ENCODE measurements around the gene NCR1.
"Not testable (repeated sequence)": the region's sequence is repeated elsewhere in the genome, so short reads cannot be mapped to it uniquely, and the experiment has no call there.

Gene NCR1

GRCh38 chr19:54896036-54896435 is 9.9 kb upstream of the NCR1 start:
- no peak overlapping the region for H3K4me3 ChIP-seq (replicated peaks in 1 of 2; ENCODE audit: low read depth in 2 of 2, low read length in 2 of 2)
- TF ChIP-seq CTCF (IDR thresholded peaks at IDR 0.05; ENCODE audit: low read depth, low read length): no peak
- no peak for DNase-seq (ENCODE audit: low read depth in 2 of 2)

DNA sequence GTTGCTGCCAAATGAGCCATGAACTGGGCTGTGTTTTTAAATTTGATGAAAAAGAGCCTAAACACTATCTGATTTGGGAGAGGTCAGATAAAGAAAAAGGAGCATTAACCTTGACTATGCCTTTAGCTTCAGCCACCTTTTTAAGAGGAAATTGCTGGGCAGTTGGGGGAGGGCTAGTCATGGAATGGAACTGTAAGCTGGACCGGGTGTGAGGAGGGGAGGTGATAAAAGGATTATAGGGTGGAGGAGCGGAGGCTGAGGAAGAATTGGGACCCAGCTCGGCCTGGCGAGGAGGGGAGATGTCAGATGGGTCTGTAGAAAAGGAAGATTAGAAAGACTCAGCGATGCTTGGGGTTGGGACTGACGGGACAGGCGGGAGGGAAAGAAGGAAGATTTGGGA is 7.3 kb upstream of the NCR1 start:
- not testable (repeated sequence) for DNase-seq (ENCODE audit: low read depth in 2 of 2); H3K4me3 ChIP-seq (replicated peaks in 1 of 2; ENCODE audit: low read depth in 2 of 2, low read length in 2 of 2)

GRCh38 chr19:54899646-54900045 is 6.3 kb upstream of the NCR1 start:
- not testable (repeated sequence) for H3K4me3 ChIP-seq (replicated peaks in 1 of 2; ENCODE audit: low read depth in 2 of 2, low read length in 2 of 2); DNase-seq (ENCODE audit: low read depth in 2 of 2)

DNA sequence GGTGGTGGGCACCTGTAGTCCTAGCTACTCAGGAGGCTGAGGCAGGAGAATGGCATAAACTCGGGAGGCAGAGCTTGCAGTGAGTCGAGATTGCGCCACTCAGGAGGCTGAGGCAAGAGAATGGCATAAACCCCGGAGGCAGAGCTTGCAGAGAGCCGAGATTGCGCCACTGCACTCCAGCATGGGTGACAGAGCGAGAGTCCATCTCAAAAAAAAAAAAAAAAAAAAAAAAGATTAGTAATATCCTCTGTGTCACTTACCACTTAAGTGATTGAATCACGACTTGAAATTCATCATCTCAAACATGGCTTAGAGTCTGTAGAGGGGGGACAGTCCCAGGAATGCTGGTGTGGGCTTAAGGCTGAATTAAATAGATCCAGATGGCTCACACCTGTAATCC is 4.8 kb upstream of the NCR1 start:
- DNase-seq (ENCODE audit: low read depth in 2 of 2); H3K4me3 ChIP-seq (replicated peaks in 1 of 2; ENCODE audit: low read depth in 2 of 2, low read length in 2 of 2): not testable (repeated sequence)

GRCh38 chr19:54902061-54902460 is 3.9 kb upstream of the NCR1 start:
- TF ChIP-seq CTCF (IDR thresholded peaks at IDR 0.05; ENCODE audit: low read depth, low read length): no peak
- no peak overlapping the region for H3K4me3 ChIP-seq (replicated peaks in 1 of 2; ENCODE audit: low read depth in 2 of 2, low read length in 2 of 2)
- DNase-seq (ENCODE audit: low read depth in 2 of 2): no peak

GRCh38 chr19:54903303-54903702 is 2.6 kb upstream of the NCR1 start:
- H3K4me3 ChIP-seq (replicated peaks in 1 of 2; ENCODE audit: low read depth in 2 of 2, low read length in 2 of 2): no peak overlapping the region
- DNase-seq (ENCODE audit: low read depth in 2 of 2): no peak
- no peak for TF ChIP-seq CTCF (IDR thresholded peaks at IDR 0.05; ENCODE audit: low read depth, low read length)

GRCh38 chr19:54904261-54904660 is 1.7 kb upstream of the NCR1 start:
- DNase-seq (ENCODE audit: low read depth in 2 of 2); H3K4me3 ChIP-seq (replicated peaks in 1 of 2; ENCODE audit: low read depth in 2 of 2, low read length in 2 of 2): not testable (repeated sequence)

GRCh38 chr19:54905421-54905802 is 536 bp upstream of the NCR1 start:
- H3K4me3 ChIP-seq (replicated peaks in 1 of 2; ENCODE audit: low read depth in 2 of 2, low read length in 2 of 2): no peak overlapping the region

DNA sequence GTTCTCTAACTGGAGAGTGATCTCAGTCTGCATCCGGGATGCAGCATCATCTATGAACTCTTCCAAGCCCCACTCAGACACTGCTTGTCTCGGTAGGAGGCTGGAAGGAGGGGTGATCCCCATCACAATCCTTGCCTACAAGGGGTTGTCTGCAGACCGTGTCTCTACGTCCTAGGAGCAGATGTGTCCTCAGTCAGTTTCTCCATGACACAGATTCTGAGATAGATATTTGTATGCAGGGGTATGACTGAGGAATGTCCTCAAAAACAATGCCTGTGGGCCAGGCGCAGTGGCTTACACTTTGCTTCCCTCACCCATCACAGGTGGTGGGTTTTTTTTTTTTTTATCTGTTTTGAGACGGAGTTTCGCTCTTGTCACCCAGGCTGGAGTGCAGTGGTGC is 871 bp downstream of the NCR1 start:
- TF ChIP-seq CTCF (IDR thresholded peaks at IDR 0.05; ENCODE audit: low read depth, low read length): no peak
- no peak overlapping the region for H3K4me3 ChIP-seq (replicated peaks in 1 of 2; ENCODE audit: low read depth in 2 of 2, low read length in 2 of 2)
- no peak for DNase-seq (ENCODE audit: low read depth in 2 of 2)

More at GRCh38 chr19:54905421-54905802, 536 bp upstream of the NCR1 start:
- DNase-seq (ENCODE audit: low read depth in 2 of 2): no peak
- TF ChIP-seq CTCF (IDR thresholded peaks at IDR 0.05; ENCODE audit: low read depth, low read length): no peak

DNA sequence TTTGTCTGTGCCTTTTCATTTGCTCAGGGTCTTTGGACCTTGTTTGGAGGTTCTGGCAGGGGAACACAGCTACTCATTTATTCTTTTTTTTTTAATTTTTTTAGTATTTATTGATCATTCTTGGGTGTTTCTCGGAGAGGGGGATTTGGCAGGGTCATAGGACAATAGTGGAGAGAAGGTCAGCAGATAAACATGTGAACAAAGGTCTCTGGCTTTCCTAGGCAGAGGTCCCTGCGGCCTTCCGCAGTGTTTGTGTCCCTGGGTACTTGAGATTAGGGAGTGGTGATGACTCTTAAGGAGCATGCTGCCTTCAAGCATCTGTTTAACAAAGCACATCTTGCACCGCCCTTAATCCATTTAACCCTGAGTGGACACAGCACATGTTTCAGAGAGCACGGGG is 2.0 kb downstream of the NCR1 start:
- H3K4me3 ChIP-seq (replicated peaks in 1 of 2; ENCODE audit: low read depth in 2 of 2, low read length in 2 of 2); DNase-seq (ENCODE audit: low read depth in 2 of 2): not testable (repeated sequence)

Measured in cardiac fibroblast (primary cell).